ENCODE results near the gene LRCOL1.

The LRCOL1 gene

DNA sequence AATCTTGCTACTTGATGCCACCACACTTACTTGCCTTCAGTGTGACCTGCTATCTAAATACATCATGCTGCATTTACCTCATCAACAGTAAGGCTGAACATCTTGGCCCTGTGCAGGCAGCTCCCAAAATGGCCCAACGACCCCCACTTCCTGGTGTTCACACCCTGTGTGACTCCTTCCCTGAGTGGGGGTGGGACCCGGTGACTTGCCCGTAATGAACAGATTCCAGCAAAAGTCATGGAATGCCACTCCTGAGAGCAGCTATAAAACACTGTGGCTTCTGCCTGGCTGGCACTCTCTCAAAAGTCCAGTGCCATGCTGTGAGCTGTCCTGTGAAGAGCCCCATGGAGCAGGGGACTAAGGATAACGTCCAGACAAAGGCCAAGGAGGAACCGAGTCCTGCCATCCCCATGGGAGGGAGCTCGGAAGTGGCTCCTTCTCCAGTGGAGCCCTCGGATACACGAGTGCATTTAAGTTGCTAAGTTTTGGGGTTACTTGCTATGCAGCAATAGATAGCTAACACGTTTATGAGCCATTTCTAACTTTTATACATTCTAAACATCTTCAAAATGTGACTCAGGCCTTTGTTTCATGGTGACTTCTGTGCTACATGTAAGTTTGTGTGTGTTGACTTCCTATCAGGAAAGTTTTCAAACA, 41.2 kb upstream of the LRCOL1 start:
- no peaks in the 10 kb centered on the region for H3K4me1 ChIP-seq (ENCODE audit: control insufficient read depth, low read length)
- TF ChIP-seq, protein P1, sequence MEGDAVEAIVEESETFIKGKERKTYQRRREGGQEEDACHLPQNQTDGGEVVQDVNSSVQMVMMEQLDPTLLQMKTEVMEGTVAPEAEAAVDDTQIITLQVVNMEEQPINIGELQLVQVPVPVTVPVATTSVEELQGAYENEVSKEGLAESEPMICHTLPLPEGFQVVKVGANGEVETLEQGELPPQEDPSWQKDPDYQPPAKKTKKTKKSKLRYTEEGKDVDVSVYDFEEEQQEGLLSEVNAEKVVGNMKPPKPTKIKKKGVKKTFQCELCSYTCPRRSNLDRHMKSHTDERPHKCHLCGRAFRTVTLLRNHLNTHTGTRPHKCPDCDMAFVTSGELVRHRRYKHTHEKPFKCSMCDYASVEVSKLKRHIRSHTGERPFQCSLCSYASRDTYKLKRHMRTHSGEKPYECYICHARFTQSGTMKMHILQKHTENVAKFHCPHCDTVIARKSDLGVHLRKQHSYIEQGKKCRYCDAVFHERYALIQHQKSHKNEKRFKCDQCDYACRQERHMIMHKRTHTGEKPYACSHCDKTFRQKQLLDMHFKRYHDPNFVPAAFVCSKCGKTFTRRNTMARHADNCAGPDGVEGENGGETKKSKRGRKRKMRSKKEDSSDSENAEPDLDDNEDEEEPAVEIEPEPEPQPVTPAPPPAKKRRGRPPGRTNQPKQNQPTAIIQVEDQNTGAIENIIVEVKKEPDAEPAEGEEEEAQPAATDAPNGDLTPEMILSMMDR (IDR thresholded peaks at IDR 0.05; ENCODE audit: low read depth, low read length, poor library complexity, severe bottlenecking): no peak
- TF ChIP-seq EZH2phosphoT487 (IDR thresholded peaks at IDR 0.05; ENCODE audit: borderline replicate concordance, low read length): no peak
- H3K36me3 ChIP-seq (ENCODE audit: control insufficient read depth, low read length): peaks cover 95% of the 10 kb centered on the region
- no peaks in the 10 kb centered on the region for H3K79me2 ChIP-seq (ENCODE audit: control insufficient read depth, low read length)
- H3K27me3 ChIP-seq (ENCODE audit: control insufficient read depth, low read length): no peaks in the 10 kb centered on the region
- H3K4me3 ChIP-seq (ENCODE audit: low read length): no peak overlapping the region
- peaks cover 3% of the 10 kb centered on the region; the same call in 1 of the 2 replicates for H3F3A ChIP-seq (ENCODE audit: control insufficient read depth, insufficient read depth)
- H4K20me1 ChIP-seq (ENCODE audit: control insufficient read depth, insufficient read depth, low read depth, low read length): 0 out of 2 replicates have a peak, but pooled peaks cover 7% of the 10 kb centered on the region
- H3K9me2 ChIP-seq (replicated peaks; ENCODE audit: control insufficient read depth, low read length): no peaks in the 10 kb centered on the region
- H3K27ac ChIP-seq (ENCODE audit: low read depth, low read length): no peak overlapping the region
- no peak overlapping the region for H3K4me2 ChIP-seq (ENCODE audit: low read length)
- H3K9me3 ChIP-seq (ENCODE audit: control insufficient read depth, insufficient read depth, low read length): no peaks in the 10 kb centered on the region

DNA sequence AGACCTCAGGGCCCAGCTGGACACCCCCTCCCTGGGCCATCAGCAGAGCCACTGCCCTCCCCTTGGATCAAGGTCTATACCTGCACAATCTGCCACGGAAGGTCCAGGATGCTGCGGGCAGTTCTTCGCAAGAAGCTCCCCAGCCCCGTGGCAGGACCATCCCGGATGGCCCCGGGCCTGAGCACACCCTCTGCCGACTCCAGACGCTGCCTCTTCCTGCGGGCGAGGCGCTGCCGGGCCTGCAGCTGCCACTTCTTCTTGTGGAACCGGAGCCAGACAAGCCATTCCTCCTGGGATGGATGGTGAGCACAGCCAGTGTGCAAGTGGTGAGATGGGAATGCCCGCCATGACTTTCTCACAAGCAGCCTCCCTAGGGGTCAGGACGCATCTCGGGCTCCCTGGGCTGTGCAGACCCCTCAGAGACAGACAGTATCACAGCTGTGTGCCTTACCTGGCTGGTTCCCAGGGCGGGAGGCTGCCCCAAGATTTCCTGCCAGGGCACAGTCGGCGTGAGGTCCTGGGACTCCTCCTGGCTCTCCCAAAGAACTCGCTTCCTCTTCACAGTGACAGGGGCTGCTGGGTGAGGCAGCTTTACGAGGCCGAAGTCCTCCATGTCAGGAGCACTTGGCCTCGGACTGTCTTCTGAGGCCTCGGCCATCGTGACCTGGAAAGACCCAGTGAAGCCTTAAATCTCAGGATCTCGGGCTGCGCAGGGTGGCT, 39.0 kb upstream of the LRCOL1 start:
- H3K4me3 ChIP-seq (ENCODE audit: low read length): no peak overlapping the region
- no peaks in the 10 kb centered on the region for H3K4me1 ChIP-seq (ENCODE audit: control insufficient read depth, low read length)
- no peaks in the 10 kb centered on the region for H3F3A ChIP-seq (ENCODE audit: control insufficient read depth, insufficient read depth)
- 0 out of 2 replicates have a peak, but pooled peaks cover 7% of the 10 kb centered on the region for H4K20me1 ChIP-seq (ENCODE audit: control insufficient read depth, insufficient read depth, low read depth, low read length)
- no peaks in the 10 kb centered on the region for H3K9me2 ChIP-seq (replicated peaks; ENCODE audit: control insufficient read depth, low read length)
- peaks cover 89% of the 10 kb centered on the region for H3K36me3 ChIP-seq (ENCODE audit: control insufficient read depth, low read length)
- no peaks in the 10 kb centered on the region for H3K79me2 ChIP-seq (ENCODE audit: control insufficient read depth, low read length)
- H3K27ac ChIP-seq (ENCODE audit: low read depth, low read length): no peak overlapping the region
- H3K27me3 ChIP-seq (ENCODE audit: control insufficient read depth, low read length): no peaks in the 10 kb centered on the region
- H3K4me2 ChIP-seq (ENCODE audit: low read length): no peak overlapping the region
- TF ChIP-seq, protein P1 (IDR thresholded peaks at IDR 0.05; ENCODE audit: low read depth, low read length, poor library complexity, severe bottlenecking): no peak
- TF ChIP-seq EZH2phosphoT487 (IDR thresholded peaks at IDR 0.05; ENCODE audit: borderline replicate concordance, low read length): no peak
- no peaks in the 10 kb centered on the region for H3K9me3 ChIP-seq (ENCODE audit: control insufficient read depth, insufficient read depth, low read length)

DNA sequence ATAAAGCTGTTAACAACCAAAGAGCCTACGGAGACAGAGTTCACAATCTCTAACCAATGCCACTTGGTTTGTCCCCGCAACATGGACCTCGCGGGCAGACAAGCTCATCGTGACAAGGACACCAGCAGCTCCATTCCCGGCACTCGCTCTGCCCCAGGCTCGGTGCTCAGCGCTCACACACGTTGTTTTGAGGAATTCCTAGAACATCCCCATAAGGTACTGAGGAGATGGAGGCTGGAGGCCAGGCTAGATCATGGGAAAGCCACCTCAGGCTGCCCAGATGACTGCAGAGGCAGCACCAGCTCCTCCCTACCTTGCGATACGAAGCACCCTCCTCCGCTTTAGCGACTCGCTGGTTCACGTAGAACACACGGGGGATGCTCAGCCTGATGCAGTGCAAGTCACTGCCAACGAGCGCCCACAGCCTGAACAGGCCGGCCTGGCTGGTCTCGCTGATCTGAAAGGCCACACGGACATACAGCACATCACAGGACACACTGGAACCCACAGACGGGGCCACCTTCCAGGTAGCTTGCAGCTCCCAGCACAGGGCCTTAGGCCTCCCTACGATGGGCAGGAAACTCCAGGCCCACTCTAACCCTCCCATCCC, 38.3 kb upstream of the LRCOL1 start:
- H4K20me1 ChIP-seq (ENCODE audit: control insufficient read depth, insufficient read depth, low read depth, low read length): 0 out of 2 replicates have a peak, but pooled peaks cover 7% of the 10 kb centered on the region
- no peak for TF ChIP-seq EZH2phosphoT487 (IDR thresholded peaks at IDR 0.05; ENCODE audit: borderline replicate concordance, low read length)
- TF ChIP-seq, protein P1 (IDR thresholded peaks at IDR 0.05; ENCODE audit: low read depth, low read length, poor library complexity, severe bottlenecking): no peak

More for the DNA sequence above, 38.3 kb upstream of the LRCOL1 start:
- H3K4me3 ChIP-seq (ENCODE audit: low read length): no peak overlapping the region
- H3K9me2 ChIP-seq (replicated peaks; ENCODE audit: control insufficient read depth, low read length): no peaks in the 10 kb centered on the region
- no peaks in the 10 kb centered on the region for H3K79me2 ChIP-seq (ENCODE audit: control insufficient read depth, low read length)
- H3K9me3 ChIP-seq (ENCODE audit: control insufficient read depth, insufficient read depth, low read length): no peaks in the 10 kb centered on the region
- no peak overlapping the region for H3K27ac ChIP-seq (ENCODE audit: low read depth, low read length)
- no peaks in the 10 kb centered on the region for H3K4me1 ChIP-seq (ENCODE audit: control insufficient read depth, low read length)
- no peaks in the 10 kb centered on the region for H3F3A ChIP-seq (ENCODE audit: control insufficient read depth, insufficient read depth)
- H3K36me3 ChIP-seq (ENCODE audit: control insufficient read depth, low read length): peaks cover 89% of the 10 kb centered on the region
- H3K27me3 ChIP-seq (ENCODE audit: control insufficient read depth, low read length): no peaks in the 10 kb centered on the region
- H3K4me2 ChIP-seq (ENCODE audit: low read length): no peak overlapping the region

Data from DOHH2 (cell line).